HepG2 (cell line): ENCODE results near the gene NINJ2. TPM values are rescaled to one million over a fixed set of nuclear protein-coding genes. Genes with fewer than 3 reads are reported as not detected.

Experiments
- ATAC-seq: fragments of 200-7000 bp; cut with Tn5 transposase; 3 replicates; pipeline ENCODE4 v1.9.1; 2020; ENCODE audit warnings: mild to moderate bottlenecking, moderate library complexity
- BruUV-seq: library from RNA; stranded (reverse); fragments of 400-500 nt; replicated peaks from 2 replicates; lab custom pipeline; 2021; lab: Mats Ljungman, UMichigan
- CTCF ChIA-PET: fragments of 300-600 bp; formaldehyde crosslinking; extraction: SDS; loops from one replicate; lab custom pipeline; 2021; ENCODE audit warnings: low total read pairs, inconsistent platforms, low intra/inter-chr PET ratio; lab: Yijun Ruan, JAX
- POLR2A ChIA-PET: fragments of 350-600 bp; sonication (Branson Sonifier 250); formaldehyde crosslinking; loops from one replicate; lab custom pipeline; 2020; ENCODE audit warnings: antibody characterized with exemption, inconsistent platforms; lab: Yijun Ruan, JAX
- DNase-seq: peaks from one replicate; pipeline ENCODE4 v3.0.0-alpha.2; 2015; ENCODE audit warnings: low spot score
- FAIRE-seq: peaks from 3 replicates; lab custom pipeline; 2011; peaks lifted over from hg19 to GRCh38; lab: Jason Lieb, UNC
- H2AFZ ChIP-seq: one replicate; pipeline ENCODE4 v1.6.1; 2011; ENCODE audit warnings: low read length, inconsistent platforms
- H3K27ac ChIP-seq: fragments of 300-600 bp; 3 replicates; pipeline ENCODE4 v1.8.0; 2011; ENCODE audit warnings: mixed run types, mild to moderate bottlenecking, mixed read lengths, low read length, inconsistent platforms; ENCODE audit not compliant: insufficient read depth; ENCODE audit errors: extremely low read length
- H3K27me3 ChIP-seq, 2 experiments: fragments of 200-600 bp in 1 of 2; 2 replicates in 1 of 2; 3 replicates in 1 of 2; pipeline versions ENCODE4 v1.6.0 to v1.8.0; 2011; ENCODE audit warnings: low read length in 2 of 2, mild to moderate bottlenecking in 2 of 2, moderate library complexity in 2 of 2, inconsistent platforms in 1 of 2; ENCODE audit not compliant: insufficient read depth in 2 of 2, control insufficient read depth in 1 of 2
- H3K36me3 ChIP-seq, 2 experiments: fragments of 200-600 bp in 1 of 2; replicated peaks in 1 of 2; 2 replicates in 1 of 2; 3 replicates in 1 of 2; pipeline versions ENCODE4 v1.5.1 to v1.8.0; 2011; ENCODE audit warnings: low read length in 2 of 2, inconsistent platforms in 1 of 2; ENCODE audit not compliant: insufficient read depth in 2 of 2, control insufficient read depth in 1 of 2
- H3K4me1 ChIP-seq: 2 replicates; pipeline ENCODE4 v1.5.1; 2012; ENCODE audit warnings: low read length, inconsistent platforms; ENCODE audit not compliant: insufficient read depth
- H3K4me2 ChIP-seq: 2 replicates; pipeline ENCODE4 v1.6.0; 2011; ENCODE audit warnings: low read depth, low read length, inconsistent platforms
- H3K4me3 ChIP-seq, 3 experiments: fragments of 200-600 bp in 1 of 3; sonication (generic), shearing (Covaris generic) in 1 of 3; replicated peaks in 1 of 3; 2 replicates each; pipeline ENCODE4 v1.5.1; 2011 to 2016; ENCODE audit warnings: low read length in 3 of 3, inconsistent platforms in 2 of 3, low read depth in 2 of 3, mild to moderate bottlenecking in 2 of 3, control low read depth in 1 of 3, mixed read lengths in 1 of 3; ENCODE audit not compliant: insufficient read depth in 1 of 3
- H3K79me2 ChIP-seq: one replicate; pipeline ENCODE4 v1.6.1; 2011; ENCODE audit warnings: low read length, inconsistent platforms; ENCODE audit not compliant: insufficient read depth
- H3K9ac ChIP-seq: 2 replicates; pipeline ENCODE4 v1.6.0; 2011; ENCODE audit warnings: mild to moderate bottlenecking, low read depth, low read length, inconsistent platforms; ENCODE audit not compliant: insufficient read depth
- H3K9me3 ChIP-seq: 2 replicates; pipeline ENCODE4 v1.5.1; 2012; ENCODE audit warnings: mild to moderate bottlenecking, low read length
- H4K20me1 ChIP-seq: 2 replicates; pipeline ENCODE4 v1.6.0; 2011; ENCODE audit warnings: inconsistent platforms, mild to moderate bottlenecking, low read length, moderate library complexity; ENCODE audit not compliant: insufficient read depth
- ARNT2 ChIP-seq: sonication (generic); formaldehyde crosslinking; IDR thresholded peaks from 2 replicates; pipeline ENCODE4 v1.8.0; 2022; ENCODE audit warnings: mild to moderate bottlenecking, low read depth, missing genetic modification reagents, moderate library complexity
- FOXJ3 ChIP-seq: sonication (generic); formaldehyde crosslinking; IDR thresholded peaks from 2 replicates; pipeline ENCODE4 v1.4.0; 2020; ENCODE audit warnings: missing genetic modification reagents, mild to moderate bottlenecking, borderline replicate concordance
- HES4 ChIP-seq: sonication (generic); formaldehyde crosslinking; IDR thresholded peaks from 2 replicates; pipeline ENCODE4 v1.9.0; 2021; ENCODE audit warnings: mild to moderate bottlenecking, missing genetic modification reagents, borderline replicate concordance
- HOXA3 ChIP-seq: sonication (generic); formaldehyde crosslinking; IDR thresholded peaks from 2 replicates; pipeline ENCODE4 v1.5.0; 2020; ENCODE audit warnings: missing genetic modification reagents
- RCOR2 ChIP-seq: IDR thresholded peaks from 2 replicates; pipeline ENCODE4 v1.6.1; 2016; ENCODE audit warnings: missing biosample characterization, missing genetic modification reagents
- SUZ12 ChIP-seq: fragments of 150-350 bp; IDR thresholded peaks from 2 replicates; pipeline ENCODE4 v1.6.1; 2014; ENCODE audit warnings: low read depth, low read length
- TEAD2 ChIP-seq: sonication (generic); formaldehyde crosslinking; IDR thresholded peaks from 2 replicates; pipeline ENCODE4 v1.9.0; 2021; ENCODE audit warnings: missing genetic modification reagents
- ZNF652 ChIP-seq: IDR thresholded peaks from 2 replicates; pipeline ENCODE4 v1.6.1; 2016; ENCODE audit warnings: low read depth, borderline replicate concordance
- ZNF768 ChIP-seq: sonication (generic); formaldehyde crosslinking; IDR thresholded peaks from 2 replicates; pipeline ENCODE4 v1.4.0; 2020; ENCODE audit warnings: missing genetic modification reagents
- ZNF781 ChIP-seq: sonication (generic); formaldehyde crosslinking; IDR thresholded peaks from 2 replicates; pipeline ENCODE4 v1.5.1; 2020; ENCODE audit warnings: borderline replicate concordance, mild to moderate bottlenecking, missing genetic modification reagents; ENCODE audit errors: not compliant biosample characterization
- WGBS: methylation state at CpG from one replicate; pipeline ENCODE4 v1.1.6; 2017; ENCODE audit warnings: low lambda C conversion rate; 5-methylcytosine and 5-hydroxymethylcytosine counted together
- in situ Hi-C: cut with HindIII; loops from 2 replicates; pipeline ENCODE4 v1.10.0; 2017; ENCODE audit warnings: low pct_unique_long_range_greater_than_20kb; ENCODE audit not compliant: extremely low pct_ligation_motif_present
- intact Hi-C: fragments of 100-400 bp; cut with micrococcal nuclease; formaldehyde crosslinking; loops from one replicate; pipeline ENCODE4 v1.10.0; 2022; ENCODE audit not compliant: unreplicated experiment
- polyA plus RNA-seq, 8 experiments: library from polyadenylated mRNA; depleted of rRNA in 3 of 8; stranded (reverse) in 7 of 8; unstranded in 1 of 8; fragments of >200 nt; fragmentation: Illumina TruSeq in 4 of 8; extraction: Trizol in 4 of 8; gene quantifications; 2 replicates each; pipeline versions ENCODE4 v1.2.1 to v1.2.3, GENCODE V29; 2011 to 2016; ENCODE audit warnings: low read depth in 4 of 8, missing spikeins in 1 of 8, mixed read lengths in 1 of 8; ENCODE audit not compliant: insufficient read depth in 1 of 8
- total RNA-seq, 5 experiments: library from RNA; depleted of rRNA; stranded (reverse); fragments of >200 nt; fragmentation: Illumina TruSeq; extraction: Trizol; gene quantifications; 2 replicates each; pipeline ENCODE4 v1.2.3, GENCODE V29; 2016; ENCODE audit warnings: low read depth in 1 of 5
- TF ChIP-seq, protein P1 (sequence below): sonication (generic); formaldehyde crosslinking; IDR thresholded peaks from 2 replicates; pipeline ENCODE4 v1.4.0; 2020; ENCODE audit warnings: mild to moderate bottlenecking, missing genetic modification reagents
- TF ChIP-seq, protein P2 (sequence below): sonication (generic); formaldehyde crosslinking; IDR thresholded peaks from 2 replicates; pipeline ENCODE4 v1.4.0; 2020; ENCODE audit warnings: low read depth, mild to moderate bottlenecking, missing genetic modification reagents
- TF ChIP-seq, protein P3 (sequence below): IDR thresholded peaks from 2 replicates; pipeline ENCODE4 v1.6.1; 2016

Gene NINJ2
- total and polyA plus RNA-seq, 2 of the 13 experiments (the other 11 are each of a cell fraction or from before 2014, with no cell fraction given), result 0.62 to 3.8 TPM

DNA sequence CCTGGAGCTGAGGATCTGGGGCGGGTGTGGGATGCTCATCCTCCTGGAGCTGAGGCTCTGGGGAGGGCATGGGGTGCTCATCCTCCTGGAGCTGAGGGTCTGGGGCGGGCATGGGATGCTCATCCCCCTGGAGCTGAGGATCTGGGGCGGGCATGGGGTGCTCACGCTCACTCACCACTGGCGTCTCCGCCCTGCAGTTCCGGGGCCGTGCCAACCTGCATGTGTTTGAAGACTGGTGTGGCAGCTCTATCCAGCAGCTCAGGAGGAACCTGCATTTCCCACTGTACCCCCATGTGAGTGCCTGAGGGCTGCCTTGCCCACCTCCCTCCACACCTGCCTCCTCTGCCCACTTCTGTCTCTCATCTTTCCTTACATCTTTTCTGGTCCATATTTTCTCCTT lies 119.1 kb downstream of the NINJ2 start (continued):
- TF ChIP-seq, protein P1, sequence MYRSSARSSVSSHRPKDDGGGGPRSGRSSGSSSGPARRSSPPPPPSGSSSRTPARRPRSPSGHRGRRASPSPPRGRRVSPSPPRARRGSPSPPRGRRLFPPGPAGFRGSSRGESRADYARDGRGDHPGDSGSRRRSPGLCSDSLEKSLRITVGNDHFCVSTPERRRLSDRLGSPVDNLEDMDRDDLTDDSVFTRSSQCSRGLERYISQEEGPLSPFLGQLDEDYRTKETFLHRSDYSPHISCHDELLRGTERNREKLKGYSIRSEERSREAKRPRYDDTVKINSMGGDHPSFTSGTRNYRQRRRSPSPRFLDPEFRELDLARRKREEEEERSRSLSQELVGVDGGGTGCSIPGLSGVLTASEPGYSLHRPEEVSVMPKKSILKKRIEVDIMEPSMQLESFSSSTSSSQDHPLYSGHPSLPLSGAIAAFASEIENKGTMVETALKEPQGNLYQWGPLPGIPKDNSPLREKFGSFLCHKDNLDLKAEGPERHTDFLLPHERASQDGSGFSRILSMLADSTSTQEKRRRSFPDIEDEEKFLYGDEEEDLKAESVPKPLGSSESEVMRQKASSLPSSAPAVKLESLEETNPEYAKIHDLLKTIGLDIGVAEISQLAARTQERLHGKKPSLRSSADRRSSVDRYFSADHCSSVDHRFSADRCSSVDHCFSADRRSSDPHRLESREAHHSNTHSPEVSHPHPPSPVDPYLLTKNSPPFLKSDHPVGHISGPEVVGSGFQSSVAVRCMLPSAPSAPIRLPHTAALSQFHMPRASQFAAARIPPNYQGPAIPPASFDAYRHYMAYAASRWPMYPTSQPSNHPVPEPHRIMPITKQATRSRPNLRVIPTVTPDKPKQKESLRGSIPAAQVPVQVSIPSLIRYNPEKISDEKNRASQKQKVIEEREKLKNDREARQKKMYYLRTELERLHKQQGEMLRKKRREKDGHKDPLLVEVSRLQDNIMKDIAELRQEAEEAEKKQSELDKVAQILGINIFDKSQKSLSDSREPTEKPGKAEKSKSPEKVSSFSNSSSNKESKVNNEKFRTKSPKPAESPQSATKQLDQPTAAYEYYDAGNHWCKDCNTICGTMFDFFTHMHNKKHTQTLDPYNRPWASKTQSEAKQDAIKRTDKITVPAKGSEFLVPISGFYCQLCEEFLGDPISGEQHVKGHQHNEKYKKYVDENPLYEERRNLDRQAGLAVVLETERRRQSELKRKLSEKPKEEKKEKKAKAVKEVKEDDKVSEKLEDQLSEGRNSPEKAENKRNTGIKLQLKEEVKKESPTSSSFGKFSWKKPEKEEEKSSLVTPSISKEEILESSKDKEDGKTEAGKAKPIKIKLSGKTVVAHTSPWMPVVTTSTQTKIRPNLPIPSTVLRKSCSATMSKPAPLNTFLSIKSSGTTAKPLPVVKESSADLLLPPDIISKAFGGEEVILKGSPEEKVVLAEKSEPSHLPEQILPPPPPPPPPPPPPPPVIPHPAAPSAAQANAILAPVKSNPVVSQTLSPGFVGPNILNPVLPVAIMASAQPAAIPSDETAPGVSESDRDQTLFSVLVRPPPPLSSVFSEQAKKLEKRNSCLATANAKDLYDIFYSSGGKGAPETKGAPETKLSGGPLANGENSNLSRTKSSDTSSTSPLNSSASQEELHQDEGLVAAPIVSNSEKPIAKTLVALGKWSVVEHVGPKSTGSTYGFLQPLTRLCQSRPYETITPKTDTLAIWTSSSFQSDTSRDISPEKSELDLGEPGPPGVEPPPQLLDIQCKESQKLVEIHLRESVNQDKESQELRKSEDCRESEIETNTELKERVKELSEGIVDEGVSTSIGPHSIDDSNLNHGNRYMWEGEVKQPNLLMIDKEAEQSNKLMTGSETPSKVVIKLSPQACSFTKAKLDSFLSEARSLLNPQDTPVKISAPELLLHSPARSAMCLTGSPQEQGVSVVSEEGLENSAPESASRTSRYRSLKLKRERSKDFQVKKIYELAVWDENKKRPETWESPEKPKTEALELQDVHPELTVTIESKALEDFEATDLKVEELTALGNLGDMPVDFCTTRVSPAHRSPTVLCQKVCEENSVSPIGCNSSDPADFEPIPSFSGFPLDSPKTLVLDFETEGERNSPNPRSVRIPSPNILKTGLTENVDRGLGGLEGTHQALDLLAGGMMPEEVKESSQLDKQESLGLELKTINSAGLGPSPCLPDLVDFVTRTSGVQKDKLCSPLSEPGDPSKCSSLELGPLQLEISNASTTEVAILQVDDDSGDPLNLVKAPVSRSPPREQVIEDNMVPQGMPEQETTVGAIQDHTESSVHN (CRISPR knock-in tag), result no peak
- no peak for TF ChIP-seq ZNF652 (CRISPR knock-in tag)
- TF ChIP-seq HES4 (CRISPR knock-in tag), result no peak
- no peak for TF ChIP-seq SUZ12
- TF ChIP-seq, all 625 proteins: peak for 0

DNA sequence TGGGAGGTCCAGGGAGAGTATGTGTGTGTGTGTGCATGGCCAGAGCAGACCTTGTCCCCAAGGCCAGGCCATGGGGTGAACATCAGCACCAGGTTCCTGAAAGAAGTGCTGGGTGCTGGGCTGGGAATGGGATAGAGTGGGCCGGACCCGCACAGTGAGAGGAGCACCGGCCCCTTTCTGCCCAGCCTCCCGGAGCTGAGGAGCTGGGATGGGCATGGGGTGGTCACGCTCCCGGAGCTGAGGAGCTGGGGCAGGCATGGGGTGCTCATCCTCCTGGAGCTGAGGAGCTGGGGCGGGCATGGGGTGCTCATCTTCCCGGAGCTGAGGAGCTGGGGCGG lies 120.2 kb downstream of the NINJ2 start:
- Histone ChIP-seq H2AFZ (no peak overlapping the region), H3K36me3 (no peaks in the 10 kb centered on the region), H3K4me2 (no peak overlapping the region), H3K9ac (no peak overlapping the region), H3K27me3 (no peaks in the 10 kb centered on the region; a peak in 1 of 5 replicates), H3K27ac (no peak overlapping the region), H3K79me2 (no peaks in the 10 kb centered on the region), H3K4me3 (no peak overlapping the region), H4K20me1 (no peaks in the 10 kb centered on the region), H3K9me3 (no peaks in the 10 kb centered on the region), H3K4me1 (no peaks in the 10 kb centered on the region)
- intact Hi-C loops, result no loop called here
- ChIA-PET POLR2A (no interaction called here), CTCF (interaction anchor here (0.9 to 1.2 kb wide), 2 partner anchors 90 to 91 kb away, joined by 3 to 4 read pairs; no protein-coding TSS in a partner anchor)
- no peak for FAIRE-seq
- 94% methylated on average over 8 of the region's 9 CpGs for WGBS
- DNase-seq, result no peak
- no peak; the same call in 2 of the 3 replicates for ATAC-seq
- in situ Hi-C loops, result loop anchor here (5.0 kb wide), 1 partner anchor 86 kb away; the partner anchor contains the start of gene B4GALNT3
- BruUV-seq, result no TSS peak
- TF ChIP-seq TEAD2 (CRISPR knock-in tag), result no peak
- TF ChIP-seq, protein P2, sequence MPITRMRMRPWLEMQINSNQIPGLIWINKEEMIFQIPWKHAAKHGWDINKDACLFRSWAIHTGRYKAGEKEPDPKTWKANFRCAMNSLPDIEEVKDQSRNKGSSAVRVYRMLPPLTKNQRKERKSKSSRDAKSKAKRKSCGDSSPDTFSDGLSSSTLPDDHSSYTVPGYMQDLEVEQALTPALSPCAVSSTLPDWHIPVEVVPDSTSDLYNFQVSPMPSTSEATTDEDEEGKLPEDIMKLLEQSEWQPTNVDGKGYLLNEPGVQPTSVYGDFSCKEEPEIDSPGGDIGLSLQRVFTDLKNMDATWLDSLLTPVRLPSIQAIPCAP (CRISPR knock-in tag), result no peak
- no peak for TF ChIP-seq RCOR2 (CRISPR knock-in tag)
- no peak for TF ChIP-seq ARNT2 (CRISPR knock-in tag)
- no peak for TF ChIP-seq FOXJ3 (CRISPR knock-in tag)
- TF ChIP-seq HOXA3 (CRISPR knock-in tag), result no peak
- TF ChIP-seq ZNF781 (CRISPR knock-in tag), result no peak
- no peak for TF ChIP-seq ZNF768 (CRISPR knock-in tag)
- TF ChIP-seq, protein P3, sequence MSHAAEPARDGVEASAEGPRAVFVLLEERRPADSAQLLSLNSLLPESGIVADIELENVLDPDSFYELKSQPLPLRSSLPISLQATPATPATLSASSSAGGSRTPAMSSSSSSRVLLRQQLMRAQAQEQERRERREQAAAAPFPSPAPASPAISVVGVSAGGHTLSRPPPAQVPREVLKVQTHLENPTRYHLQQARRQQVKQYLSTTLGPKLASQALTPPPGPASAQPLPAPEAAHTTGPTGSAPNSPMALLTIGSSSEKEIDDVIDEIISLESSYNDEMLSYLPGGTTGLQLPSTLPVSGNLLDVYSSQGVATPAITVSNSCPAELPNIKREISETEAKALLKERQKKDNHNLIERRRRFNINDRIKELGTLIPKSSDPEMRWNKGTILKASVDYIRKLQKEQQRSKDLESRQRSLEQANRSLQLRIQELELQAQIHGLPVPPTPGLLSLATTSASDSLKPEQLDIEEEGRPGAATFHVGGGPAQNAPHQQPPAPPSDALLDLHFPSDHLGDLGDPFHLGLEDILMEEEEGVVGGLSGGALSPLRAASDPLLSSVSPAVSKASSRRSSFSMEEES (CRISPR knock-in tag), result no peak
